Gastrocnemius medialis (tissue), 4 donors: ENCODE data around the gene TCHHL1. TPM values are rescaled to one million over a fixed set of nuclear protein-coding genes. Genes with fewer than 3 reads are reported as not detected.

ENCODE experiments used
- ATAC-seq, 2 donors: fragments of 150-250 bp; one replicate each; pipeline ENCODE4 v1.9.1; 2016
- DNase-seq, 2 donors: peaks; one replicate each; pipeline ENCODE4 v3.0.0-alpha.2; 2019
- H3K27ac ChIP-seq, 4 donors: fragments of 200-600 bp; sonication (generic); 1 replicate in 1 of 4; 2 replicates in 3 of 4; pipeline ENCODE4 v1.5.1; 2016 to 2018; ENCODE audit warnings: mild to moderate bottlenecking in 2 of 4, moderate library complexity in 1 of 4
- H3K27me3 ChIP-seq, 3 donors: fragments of 200-600 bp; sonication (generic) in 2 of 3; 1 replicate in 1 of 3; 2 replicates in 2 of 3; pipeline versions ENCODE4 v1.5.1 to v1.6.0; 2016 to 2019; ENCODE audit warnings: mild to moderate bottlenecking in 1 of 3, moderate library complexity in 1 of 3
- H3K36me3 ChIP-seq, 2 donors: fragments of 200-600 bp; sonication (generic) in 1 of 2; one replicate each; pipeline ENCODE4 v1.5.1; 2017 to 2018
- H3K4me1 ChIP-seq, 2 donors: fragments of 200-600 bp; sonication (generic) in 1 of 2; one replicate each; pipeline ENCODE4 v1.5.1; 2016 to 2017; ENCODE audit warnings: mild to moderate bottlenecking in 2 of 2
- H3K4me3 ChIP-seq, 4 donors: fragments of 200-600 bp; sonication (generic) in 3 of 4; 1 replicate in 1 of 4; 2 replicates in 3 of 4; pipeline ENCODE4 v1.5.1; 2016 to 2019; ENCODE audit warnings: mild to moderate bottlenecking in 2 of 4
- H3K9me3 ChIP-seq, 3 donors: fragments of 200-600 bp; sonication (generic) in 2 of 3; 1 replicate in 1 of 3; 2 replicates in 2 of 3; pipeline ENCODE4 v1.5.1; 2016 to 2019
- POLR2A ChIP-seq, 2 donors: fragments of 450-650 bp; IDR thresholded peaks; one replicate each; pipeline ENCODE4 v1.6.1; 2017; ENCODE audit warnings: antibody characterized with exemption in 2 of 2, mild to moderate bottlenecking in 2 of 2, moderate library complexity in 2 of 2
- in situ Hi-C, 4 donors: fragments of 200-750 bp; cut with MboI; loops; one replicate each; pipeline versions ENCODE4 v1.15.0 to v1.8.0; 2017; ENCODE audit warnings: low sequenced_read_pairs in 4 of 4
- intact Hi-C: fragments of 100-400 bp; cut with DNase I; formaldehyde crosslinking; loops from one replicate; pipeline ENCODE4 v1.15.1; 2023; ENCODE audit warnings: low total_unique reads
- total RNA-seq, 4 donors: library from RNA; depleted of rRNA; stranded (reverse); fragments of >200 nt; gene quantifications; one replicate each; pipeline versions ENCODE4 v1.1.0 to v1.2.3, GENCODE V29; 2016
- TF ChIP-seq, protein P1 (sequence below), 5 experiments: fragments of 450-650 bp in 3 of 5; fragments of 200-600 bp in 2 of 5; sonication (generic) in 2 of 5; IDR thresholded peaks in 4 of 5; conservative IDR thresholded peaks in 1 of 5; 1 replicate in 4 of 5; 2 replicates in 1 of 5; pipeline ENCODE4 v1.5.1; 2016 to 2019; ENCODE audit warnings: antibody characterized with exemption in 5 of 5, mild to moderate bottlenecking in 3 of 5, moderate library complexity in 3 of 5

TCHHL1 gene
- total RNA-seq, 4 donors from 2014 or later, result not detected

DNA sequence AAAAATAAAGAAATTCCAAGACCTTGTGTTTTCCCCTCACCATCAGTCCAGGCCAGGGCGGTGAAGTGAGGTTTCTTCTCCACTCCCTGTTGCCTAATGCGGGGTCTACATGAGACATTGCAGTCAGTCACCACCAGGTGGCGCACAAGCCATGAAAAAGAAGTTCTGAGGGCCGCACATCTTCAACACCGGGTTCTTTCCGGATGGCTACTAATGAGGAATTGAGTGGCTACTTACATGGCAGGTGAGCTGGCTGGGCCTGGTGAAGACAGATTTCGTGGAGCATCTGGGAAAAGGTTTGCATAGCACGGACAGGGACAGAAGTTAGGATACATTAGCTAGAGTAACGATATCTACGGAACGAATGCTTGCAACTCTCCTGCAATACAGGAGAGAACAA lies 36.3 kb downstream of the TCHHL1 start:
- ATAC-seq, result peak; percentile 47 to 67
- intact Hi-C loops, result loop anchor here (1.0 to 10.0 kb wide), 4 partner anchors 133 to 406 kb away; no protein-coding TSS in a partner anchor
- Histone ChIP-seq H3K4me1 (peaks cover 7 to 8% of the 10 kb centered on the region in 2 donors), H3K36me3 (no peaks in the 10 kb centered on the region), H3K27ac (no peak overlapping the region), H3K27me3 (peaks cover 0 to 4% (median 0%) of the 10 kb centered on the region in 3 donors), H3K4me3 (no peak overlapping the region), H3K9me3 (no peaks in the 10 kb centered on the region)
- in situ Hi-C loops, result loop anchor here (5.0 to 10.0 kb wide), 4 partner anchors 130 to 402 kb away; no protein-coding TSS in a partner anchor
- DNase-seq, result peak; percentile 57 to 69
- no peak for TF ChIP-seq POLR2A (IDR thresholded peaks at IDR 0.05)
- TF ChIP-seq, protein P1, sequence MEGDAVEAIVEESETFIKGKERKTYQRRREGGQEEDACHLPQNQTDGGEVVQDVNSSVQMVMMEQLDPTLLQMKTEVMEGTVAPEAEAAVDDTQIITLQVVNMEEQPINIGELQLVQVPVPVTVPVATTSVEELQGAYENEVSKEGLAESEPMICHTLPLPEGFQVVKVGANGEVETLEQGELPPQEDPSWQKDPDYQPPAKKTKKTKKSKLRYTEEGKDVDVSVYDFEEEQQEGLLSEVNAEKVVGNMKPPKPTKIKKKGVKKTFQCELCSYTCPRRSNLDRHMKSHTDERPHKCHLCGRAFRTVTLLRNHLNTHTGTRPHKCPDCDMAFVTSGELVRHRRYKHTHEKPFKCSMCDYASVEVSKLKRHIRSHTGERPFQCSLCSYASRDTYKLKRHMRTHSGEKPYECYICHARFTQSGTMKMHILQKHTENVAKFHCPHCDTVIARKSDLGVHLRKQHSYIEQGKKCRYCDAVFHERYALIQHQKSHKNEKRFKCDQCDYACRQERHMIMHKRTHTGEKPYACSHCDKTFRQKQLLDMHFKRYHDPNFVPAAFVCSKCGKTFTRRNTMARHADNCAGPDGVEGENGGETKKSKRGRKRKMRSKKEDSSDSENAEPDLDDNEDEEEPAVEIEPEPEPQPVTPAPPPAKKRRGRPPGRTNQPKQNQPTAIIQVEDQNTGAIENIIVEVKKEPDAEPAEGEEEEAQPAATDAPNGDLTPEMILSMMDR (IDR thresholded peaks at IDR 0.05 in 4 of 5, conservative IDR thresholded peaks at IDR 0.05 in 1 of 5), result peak; percentile 39 to 89 (median 83)

DNA sequence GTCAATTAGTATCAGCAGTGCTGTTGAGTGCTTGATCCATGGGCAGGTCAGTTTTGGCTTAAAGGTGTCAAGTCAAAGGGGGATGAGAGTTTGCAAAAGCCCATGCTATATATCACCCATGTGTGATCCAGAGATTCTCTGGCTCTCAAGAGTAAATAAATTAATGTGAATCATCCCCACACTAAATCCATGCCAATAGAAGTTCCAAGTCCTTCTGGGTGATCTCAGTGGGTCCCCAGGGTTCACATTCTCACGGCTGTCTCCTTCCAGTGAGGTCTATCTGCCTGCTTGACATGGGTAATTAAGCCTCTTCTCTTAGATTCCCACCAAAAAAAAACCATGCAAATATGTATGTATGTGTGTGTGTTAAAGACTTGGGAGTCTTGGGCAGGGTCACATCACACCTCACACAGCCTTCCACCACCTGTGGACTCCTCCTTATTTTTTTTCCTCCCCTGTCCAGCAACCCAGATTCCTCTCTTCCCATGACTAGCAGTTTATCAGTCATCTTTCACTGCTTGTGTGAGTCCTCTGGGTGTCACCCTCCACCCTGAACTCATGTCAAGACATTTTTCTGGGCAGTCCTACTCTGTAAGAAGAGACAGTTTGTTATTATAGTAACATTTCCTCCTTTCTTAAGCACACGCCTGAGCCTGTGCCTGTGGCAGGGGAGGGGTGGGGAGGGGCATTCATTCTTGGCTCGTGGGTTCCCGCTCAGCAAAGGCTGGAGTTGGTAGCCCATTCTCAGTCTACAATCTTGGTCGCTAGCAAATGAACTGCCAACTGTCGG lies 37.8 kb downstream of the TCHHL1 start:
- no peak for DNase-seq
- in situ Hi-C loops, result loop anchor here (5.0 to 10.0 kb wide), 4 partner anchors 131 to 404 kb away; no protein-coding TSS in a partner anchor
- H3K9me3 ChIP-seq, result no peaks in the 10 kb centered on the region
- ATAC-seq, result no peak
- H3K4me3 ChIP-seq, result no peak overlapping the region
- H3K27ac ChIP-seq, result no peak overlapping the region
- no peak for TF ChIP-seq POLR2A (IDR thresholded peaks at IDR 0.05)
- TF ChIP-seq, protein P1 (IDR thresholded peaks at IDR 0.05 in 4 of 5, conservative IDR thresholded peaks at IDR 0.05 in 1 of 5), result no peak
- peaks cover 7 to 14% of the 10 kb centered on the region in 2 donors for H3K4me1 ChIP-seq
- H3K36me3 ChIP-seq, result no peaks in the 10 kb centered on the region
- peaks cover 0 to 4% (median 0%) of the 10 kb centered on the region in 3 donors for H3K27me3 ChIP-seq
- intact Hi-C loops, result loop anchor here (10.0 kb wide), 1 partner anchor 294 kb away; no protein-coding TSS in a partner anchor

DNA sequence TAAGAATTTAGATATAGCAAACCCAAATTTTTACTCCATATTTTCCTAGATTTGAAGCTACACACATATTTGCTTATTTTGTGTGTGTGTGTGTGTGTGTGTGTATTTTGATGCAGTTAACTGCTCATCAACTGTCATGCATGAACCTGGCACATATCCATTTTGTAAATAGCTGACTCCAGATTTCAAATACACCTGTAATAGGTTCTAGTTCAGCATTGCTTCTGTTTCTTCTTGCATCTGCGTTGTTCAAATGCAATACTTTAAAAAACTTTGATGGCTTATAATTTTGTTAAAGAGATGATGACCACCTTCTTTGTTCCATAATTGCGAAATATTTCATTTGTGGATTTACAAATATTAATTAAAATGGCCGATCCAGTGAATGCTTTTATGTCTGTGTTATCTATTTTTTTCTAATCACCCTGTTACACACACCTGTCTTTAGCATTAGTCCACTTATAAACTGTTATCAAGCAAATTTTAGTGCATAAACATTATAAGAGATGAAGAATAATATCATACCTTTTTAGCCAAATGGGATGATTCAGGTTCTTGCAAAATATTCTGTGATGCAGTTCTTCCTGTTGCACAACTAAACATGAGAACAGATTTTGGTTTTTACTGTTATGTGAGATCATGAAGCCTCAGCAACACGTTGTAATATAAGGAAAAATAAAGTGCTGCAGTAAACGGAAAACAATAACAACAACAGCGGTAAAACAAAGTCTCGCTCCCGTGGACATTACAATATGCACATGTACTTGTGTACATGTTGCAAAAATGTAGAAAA lies 39.4 kb downstream of the TCHHL1 start:
- peaks cover 7 to 14% of the 10 kb centered on the region in 2 donors for H3K4me1 ChIP-seq
- intact Hi-C loops, result loop anchor here (10.0 kb wide), 1 partner anchor 295 kb away; no protein-coding TSS in a partner anchor
- DNase-seq (no peak), ATAC-seq (no peak)
- H3K27ac ChIP-seq, result no peak overlapping the region
- in situ Hi-C loops, result loop anchor here (5.0 to 10.0 kb wide), 4 partner anchors 133 to 405 kb away; no protein-coding TSS in a partner anchor
- no peaks in the 10 kb centered on the region for H3K9me3 ChIP-seq
- H3K36me3 ChIP-seq, result no peaks in the 10 kb centered on the region
- TF ChIP-seq, protein P1 (IDR thresholded peaks at IDR 0.05 in 4 of 5, conservative IDR thresholded peaks at IDR 0.05 in 1 of 5), result no peak
- no peak for TF ChIP-seq POLR2A (IDR thresholded peaks at IDR 0.05)
- no peak overlapping the region for H3K4me3 ChIP-seq
- peaks cover 0 to 4% (median 0%) of the 10 kb centered on the region in 3 donors for H3K27me3 ChIP-seq

DNA sequence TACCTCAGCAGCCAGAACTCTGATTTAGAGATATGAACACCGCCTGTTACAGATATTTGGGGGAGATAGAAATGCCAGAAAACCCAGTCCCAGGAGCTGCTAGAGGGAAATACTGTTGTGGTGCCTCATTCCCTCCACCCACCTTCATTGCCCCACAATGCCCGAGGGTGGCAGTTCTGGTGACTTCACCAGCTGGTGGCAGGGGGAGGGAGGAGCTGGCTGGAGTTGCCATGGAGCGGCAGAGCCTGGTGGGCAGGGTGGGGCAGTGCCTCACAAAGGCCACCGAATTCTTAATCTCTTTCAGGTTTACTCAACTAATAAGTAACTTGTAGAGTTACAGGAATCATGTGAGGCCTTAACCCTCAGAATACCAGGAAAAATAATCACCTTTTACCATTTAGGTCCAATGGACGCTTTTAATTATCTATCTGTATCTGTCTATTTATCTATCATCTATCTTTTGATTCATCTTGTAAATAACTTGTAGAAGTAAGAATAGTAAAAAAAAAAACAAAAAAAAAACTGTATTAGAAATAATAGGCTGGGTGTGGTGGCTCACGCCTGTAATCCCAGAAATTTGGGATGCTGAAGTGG lies 40.4 kb downstream of the TCHHL1 start:
- intact Hi-C loops, result no loop called here
- in situ Hi-C loops, result no loop called here
- H3K36me3 ChIP-seq, result no peaks in the 10 kb centered on the region
- ATAC-seq (no peak), DNase-seq (no peak)
- peak overlapping the region; percentile 74 to 84 (median 82) for H3K27ac ChIP-seq
- peaks cover 7 to 14% of the 10 kb centered on the region in 2 donors for H3K4me1 ChIP-seq
- peak overlapping the region in 2 of 4 donors; percentile 1 to 13 for H3K4me3 ChIP-seq
- TF ChIP-seq, protein P1 (IDR thresholded peaks at IDR 0.05 in 4 of 5, conservative IDR thresholded peaks at IDR 0.05 in 1 of 5), result no peak
- no peak for TF ChIP-seq POLR2A (IDR thresholded peaks at IDR 0.05)
- peaks cover 0 to 4% (median 0%) of the 10 kb centered on the region in 3 donors for H3K27me3 ChIP-seq
- no peaks in the 10 kb centered on the region for H3K9me3 ChIP-seq
